NCI-H82 treated with DMSO at 0.1 percent for 48 hours (cell line): ENCODE results near the gene MYBBP1A.

Experiments used
- DNase-seq: peaks from one replicate; lab custom pipeline; 2025; ENCODE audit not compliant: unreplicated experiment; lab: John Stamatoyannopoulos, UW

Gene MYBBP1A

DNA sequence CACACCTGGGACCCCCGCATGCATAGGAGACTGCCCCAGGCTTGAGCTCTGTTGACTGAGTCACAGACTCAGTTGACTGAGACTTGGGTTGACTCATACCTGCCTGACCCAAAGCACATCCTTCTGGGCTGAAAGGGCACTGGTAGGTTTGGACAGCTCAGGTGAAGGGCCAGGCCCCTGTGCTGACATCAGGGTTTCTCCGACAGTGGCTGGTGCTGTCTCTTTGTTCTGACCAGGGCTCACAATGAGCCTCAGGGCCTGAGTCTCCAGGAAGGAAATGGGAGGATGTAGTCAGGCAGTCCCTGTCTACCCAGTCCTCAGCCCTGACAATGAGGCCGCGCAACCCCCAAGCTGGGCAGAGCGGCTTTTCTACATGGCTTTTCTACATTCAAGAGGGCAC lies 50.0 kb downstream of the MYBBP1A start:
- DNase-seq, result no peak

DNA sequence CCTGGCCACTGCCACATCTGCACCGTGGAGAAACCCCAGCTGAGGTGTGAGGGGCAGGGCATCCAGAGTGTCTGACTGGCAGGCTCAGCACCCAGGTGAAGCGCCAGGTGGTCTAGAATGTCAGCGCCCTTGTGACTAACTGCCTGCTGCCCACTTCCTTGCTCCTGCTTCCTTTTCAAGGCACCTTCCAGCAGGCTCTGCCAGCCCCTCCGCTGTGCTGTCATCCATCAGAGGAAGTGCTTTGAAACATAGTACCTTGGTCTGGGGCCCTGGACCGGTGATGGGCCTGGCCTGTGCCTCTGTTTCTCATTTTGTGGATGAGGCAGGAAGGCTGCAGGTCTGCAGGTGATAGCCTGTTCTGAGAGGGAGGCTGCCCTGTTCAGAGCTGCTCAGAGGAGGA lies 51.0 kb downstream of the MYBBP1A start:
- no peak for DNase-seq

GRCh38 chr17:4503283-4504025 lies 51.7 kb downstream of the MYBBP1A start:
- no peak for DNase-seq

DNA sequence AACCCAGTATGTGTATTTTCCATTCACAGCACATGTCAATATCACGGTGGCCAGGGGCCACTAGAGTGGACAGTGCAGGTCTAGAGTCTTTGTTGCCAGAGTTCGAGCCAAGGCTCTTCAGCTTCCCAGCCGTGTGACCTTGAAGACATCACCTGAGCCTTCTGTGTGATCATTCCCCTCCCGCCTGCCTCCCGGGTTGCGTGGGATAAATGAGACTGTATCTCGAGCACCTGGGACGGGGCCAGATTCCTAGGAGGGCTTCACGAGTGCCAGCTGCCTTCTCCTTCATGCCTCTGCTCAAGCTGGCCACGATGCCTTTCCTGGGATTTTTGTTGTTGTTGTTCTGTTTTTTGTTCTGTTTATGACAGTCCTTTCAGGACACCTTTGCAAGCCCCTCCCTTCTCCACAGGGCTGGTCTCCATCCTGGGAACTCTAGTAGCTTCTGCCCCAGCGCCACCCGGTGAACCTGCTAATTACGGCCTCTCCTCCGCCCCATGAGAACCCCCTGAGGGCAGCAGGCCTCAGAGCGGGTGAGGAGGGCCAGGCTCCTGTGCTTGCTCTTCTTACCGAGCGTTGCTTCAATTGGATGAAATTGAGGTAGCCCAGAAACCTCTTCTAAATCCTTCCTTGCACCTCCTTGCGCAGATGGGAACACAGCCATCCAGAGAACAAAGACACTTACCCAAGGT lies 52.6 kb downstream of the MYBBP1A start:
- DNase-seq, result no peak

- no peak for DNase-seq
Observed at GRCh38 chr17:4501295-4501949, 53.8 kb downstream of the MYBBP1A start.

DNA sequence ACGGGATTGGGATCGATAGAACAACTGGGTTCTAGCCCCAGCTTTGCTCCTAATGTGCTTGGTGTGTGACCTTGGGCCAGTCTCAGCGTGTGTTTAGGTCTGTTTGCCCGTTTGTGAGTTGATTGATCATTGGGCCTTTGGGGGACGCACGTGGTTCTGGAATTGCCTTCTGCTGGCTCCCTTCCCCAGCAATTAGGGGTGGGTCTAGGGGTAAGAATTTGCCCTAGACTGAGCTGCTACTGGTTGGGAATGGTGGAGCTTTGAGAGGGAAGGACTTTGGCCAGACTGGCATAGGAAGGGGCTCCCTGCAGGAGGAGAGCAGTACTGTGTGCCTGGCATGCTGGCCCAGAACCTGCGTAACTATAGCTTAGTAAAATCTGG lies 55.0 kb downstream of the MYBBP1A start:
- no peak for DNase-seq

- no peak for DNase-seq
Observed at GRCh38 chr17:4499431-4500190, 55.6 kb downstream of the MYBBP1A start.

- DNase-seq, result no peak
Observed at GRCh38 chr17:4498461-4499397, 56.5 kb downstream of the MYBBP1A start, which contains the start of gene SPNS2. Gene SPNS2, plus strand, starts transcription at chr17:4498881. Its CDS starts 167 bp downstream, at chr17:4499048.

GRCh38 chr17:4497101-4497824 lies 57.9 kb downstream of the MYBBP1A start:
- no peak for DNase-seq

DNA sequence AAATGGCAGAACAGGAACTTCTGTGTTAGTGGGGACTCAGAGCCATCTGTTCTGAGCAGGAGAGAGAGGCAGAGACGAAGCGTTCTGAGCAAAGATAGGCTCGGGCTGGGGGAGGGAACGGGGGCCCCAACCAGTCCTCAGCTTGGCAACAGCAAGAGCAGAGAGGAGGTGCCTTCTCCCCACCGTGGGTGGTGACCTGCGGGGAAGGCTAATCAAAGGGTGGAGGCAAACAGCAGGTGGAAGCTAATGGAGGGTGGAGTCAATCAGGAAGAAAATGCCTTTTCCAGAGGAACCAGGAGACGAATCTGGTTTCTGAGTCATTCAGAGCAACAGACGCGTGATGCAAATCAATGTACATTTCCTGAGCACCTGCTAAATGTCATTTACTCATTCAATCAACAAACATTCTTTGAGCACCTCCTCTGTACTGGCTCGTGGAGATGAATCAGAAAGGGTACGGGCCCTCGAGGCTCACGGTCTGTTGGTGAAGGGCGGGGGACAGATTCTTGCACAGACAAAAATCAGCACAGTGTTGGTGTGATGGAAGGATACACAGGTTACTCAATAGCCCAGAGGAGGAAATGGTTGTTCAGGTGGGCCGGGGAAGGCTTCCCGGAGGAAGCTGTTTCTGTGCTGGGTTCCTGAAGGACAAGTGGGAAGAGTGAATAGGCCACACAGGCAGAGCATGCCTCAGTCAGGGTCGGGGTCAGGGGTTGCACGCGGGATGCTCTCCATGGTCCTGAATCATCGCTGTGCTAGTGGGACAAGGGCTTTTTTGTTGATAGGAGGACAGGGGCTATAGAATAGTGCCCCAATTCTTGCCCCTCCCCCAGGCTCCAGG lies 62.2 kb downstream of the MYBBP1A start:
- no peak for DNase-seq

DNA sequence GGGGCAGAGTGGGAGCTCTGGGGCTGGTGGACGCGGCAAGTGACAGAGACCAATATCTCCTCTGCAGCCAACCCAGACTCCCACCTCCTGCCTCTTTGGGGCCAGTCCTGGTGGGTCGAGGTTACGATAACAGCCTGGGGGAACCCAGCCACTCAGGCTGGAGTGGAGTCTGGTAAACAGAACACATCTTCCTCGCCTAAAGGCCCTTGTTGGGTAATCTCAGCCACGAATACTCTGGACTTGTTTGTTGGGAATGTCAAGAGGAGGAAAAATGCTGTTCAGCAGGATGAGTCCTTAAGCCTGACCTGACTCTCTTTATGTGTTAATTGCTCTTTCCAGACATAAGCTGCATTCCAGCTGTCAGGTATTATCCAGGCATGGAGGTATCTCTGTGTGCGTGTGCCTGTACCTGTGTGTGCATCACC lies 64.5 kb downstream of the MYBBP1A start:
- no peak for DNase-seq

DNA sequence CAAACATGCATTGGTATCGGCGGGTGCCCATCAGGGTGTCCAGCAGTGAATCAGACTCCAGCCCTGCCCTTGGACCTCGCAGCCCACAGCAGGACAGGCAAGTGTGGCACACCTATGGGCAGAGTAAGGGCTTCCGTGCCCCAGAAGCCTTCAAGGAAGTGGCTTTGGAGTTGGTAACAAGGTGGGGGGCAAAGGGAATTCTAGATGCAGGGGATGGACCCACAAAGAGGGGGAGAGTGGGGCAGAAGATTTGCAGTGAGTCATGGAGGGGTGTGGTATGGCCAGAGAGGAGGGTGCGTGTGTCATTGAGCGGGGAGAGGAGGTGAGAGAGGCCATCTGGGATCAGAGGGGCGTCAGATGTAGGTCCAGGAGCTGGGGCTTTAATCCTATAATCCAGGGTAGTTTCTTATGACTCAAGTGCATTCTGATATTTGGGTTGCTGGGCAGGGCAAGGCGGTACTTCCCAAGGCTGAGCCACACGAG lies 65.0 kb downstream of the MYBBP1A start:
- peak; percentile 93 for DNase-seq

DNA sequence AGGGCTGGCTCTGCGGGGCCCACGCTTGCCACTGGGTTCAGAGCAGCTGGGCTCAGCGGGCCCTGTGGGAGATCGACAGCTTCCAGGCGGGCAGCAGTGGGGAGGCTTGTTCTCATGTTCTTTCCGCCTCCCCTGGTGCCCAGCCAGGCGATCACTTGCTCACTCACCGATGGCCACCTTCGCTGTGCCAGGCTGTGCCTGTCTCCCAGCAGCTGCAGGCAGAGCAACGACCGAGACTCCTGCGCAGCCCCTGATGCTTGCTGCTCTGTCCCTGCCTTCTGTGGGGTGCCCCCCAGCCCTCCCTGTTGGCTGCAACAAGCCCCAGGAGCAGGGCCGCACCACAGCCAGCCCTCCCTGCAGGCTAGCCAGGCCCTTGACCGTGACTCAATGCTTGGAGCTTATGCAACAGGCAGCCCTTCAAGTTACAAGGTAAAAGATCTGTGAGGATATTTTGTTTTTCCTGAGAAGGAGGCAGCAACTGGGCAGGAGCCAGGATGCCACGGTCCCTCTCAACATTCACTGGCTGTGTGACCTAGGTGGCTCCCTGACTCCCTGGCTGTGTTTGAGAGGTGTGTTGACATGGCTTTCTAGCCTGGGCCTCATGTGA lies 66.1 kb downstream of the MYBBP1A start:
- no peak for DNase-seq
